OCI-LY3 (cell line): ENCODE measurements around the gene DUSP10.

Experiments
- CTCF ChIP-seq: fragments of 200-600, 300-600 bp; sonication (generic); IDR thresholded peaks from 2 replicates; pipeline ENCODE4 v1.5.1; 2014; ENCODE audit warnings: antibody characterized with exemption, low read length, low read depth
- EZH2phosphoT487 ChIP-seq: fragments of 200-600 bp; shearing (Covaris generic); IDR thresholded peaks from 2 replicates; pipeline ENCODE4 v1.6.1; 2018; ENCODE audit warnings: antibody characterized with exemption, mixed run types, low read depth

DNA sequence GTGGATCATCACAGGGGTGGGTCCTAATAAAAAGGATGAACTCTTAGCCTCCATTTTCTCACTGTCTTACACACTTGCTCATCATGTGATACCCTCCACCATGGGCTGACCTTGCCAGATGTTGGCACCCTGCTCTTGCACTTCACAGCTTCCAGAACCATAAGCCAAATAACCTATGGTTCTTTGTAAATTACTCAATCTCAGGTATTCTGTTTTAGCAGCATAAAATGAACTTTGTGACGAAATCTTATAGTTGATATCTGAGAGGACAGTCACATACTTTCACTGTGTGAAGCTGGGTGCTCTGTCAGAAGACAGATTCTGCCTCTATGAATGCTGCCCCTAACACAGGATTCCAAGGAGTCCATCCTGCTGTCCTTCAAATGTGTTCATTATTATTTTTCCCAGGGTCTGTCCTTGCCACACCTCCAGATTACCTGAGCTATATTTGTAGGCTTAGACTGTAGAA is 13.8 kb downstream of the DUSP10 start:
- TF ChIP-seq EZH2phosphoT487 (no peak), CTCF (no peak)
